GM21423 (cell line): Measurements from ENCODE around the gene MMP12.
"Not testable (repeated sequence)": the region's sequence is repeated elsewhere in the genome, so short reads cannot be mapped to it uniquely, and the experiment has no call there.

Experiments used
- ATAC-seq: cut with Tn5 transposase; IDR thresholded peaks from one replicate; pipeline ENCODE4 v1.9.1; 2021; ENCODE audit warnings: mild to moderate bottlenecking, moderate library complexity; ENCODE audit not compliant: unreplicated experiment

The MMP12 gene

GRCh38 chr11:102874852-102875251 is at the start of gene MMP12:
TSS of gene MMP12 (minus strand) at chr11:102874982. CDS start at chr11:102874937, 45 bp downstream.
- no peak for ATAC-seq

GRCh38 chr11:102921587-102922220 is 46.9 kb upstream of the MMP12 start:
- no peak for ATAC-seq

- peak; percentile 93 for ATAC-seq
Measured at GRCh38 chr11:102920118-102920684, 45.4 kb upstream of the MMP12 start.

DNA sequence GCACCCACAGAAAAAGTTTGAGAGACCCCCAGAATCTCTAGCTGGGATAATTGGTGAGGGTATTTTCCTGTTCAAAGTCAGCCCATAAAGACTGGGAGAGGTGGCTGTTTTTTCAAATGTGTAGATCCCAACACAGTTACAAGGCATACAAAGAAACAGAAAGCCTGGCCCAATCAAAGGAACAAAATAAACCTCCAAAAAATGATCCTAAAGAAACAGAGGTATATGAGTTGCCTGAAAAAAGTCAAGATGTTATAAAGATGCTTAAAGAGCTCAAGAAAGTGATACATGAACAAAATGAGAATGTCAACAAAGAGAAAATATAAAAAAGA is 40.2 kb upstream of the MMP12 start:
- no peak for ATAC-seq

GRCh38 chr11:102914238-102915043 is 39.7 kb upstream of the MMP12 start:
- ATAC-seq, result no peak

DNA sequence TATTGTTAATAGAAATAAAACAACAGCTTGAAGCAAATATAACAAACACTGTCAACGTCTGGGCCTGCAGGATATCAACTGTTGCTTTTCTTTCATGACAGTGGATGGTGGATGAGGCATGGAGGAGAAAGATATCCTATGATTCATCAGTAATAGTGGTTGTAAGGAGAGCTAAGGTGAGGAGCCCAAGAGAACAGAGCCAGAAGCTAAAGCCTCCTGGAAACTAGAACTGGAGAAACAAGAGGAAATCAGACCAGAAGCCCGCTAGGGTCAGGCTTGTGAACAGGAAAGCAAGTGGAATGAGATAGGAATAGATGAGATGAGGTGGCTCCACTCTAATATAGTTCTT is 37.7 kb upstream of the MMP12 start:
- no peak for ATAC-seq

- ATAC-seq, result no peak
Measured at GRCh38 chr11:102911758-102912481, 37.1 kb upstream of the MMP12 start.

DNA sequence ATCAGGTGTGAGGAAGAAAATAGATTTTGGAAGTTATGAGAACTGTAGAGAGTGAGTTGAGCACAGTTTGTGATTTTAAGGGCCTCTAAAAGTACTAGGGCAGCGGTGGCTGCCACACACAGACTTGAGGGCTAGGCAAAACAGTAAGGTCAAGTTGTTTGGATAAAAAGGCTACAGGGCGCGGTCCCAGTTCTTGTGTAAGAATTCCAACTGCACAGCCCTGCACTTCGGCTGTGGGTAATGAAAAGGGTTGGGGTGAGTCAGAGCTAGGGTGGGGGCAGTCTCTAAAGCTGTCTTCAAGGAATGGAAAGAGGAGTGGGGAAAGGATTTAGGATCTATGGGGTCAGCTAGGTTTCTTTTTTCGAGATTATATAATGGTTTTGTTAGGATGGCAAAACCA is 31.1 kb upstream of the MMP12 start:
- ATAC-seq, result not testable (repeated sequence)

- ATAC-seq, result not testable (repeated sequence)
Measured at GRCh38 chr11:102903895-102904294, 29.1 kb upstream of the MMP12 start.

DNA sequence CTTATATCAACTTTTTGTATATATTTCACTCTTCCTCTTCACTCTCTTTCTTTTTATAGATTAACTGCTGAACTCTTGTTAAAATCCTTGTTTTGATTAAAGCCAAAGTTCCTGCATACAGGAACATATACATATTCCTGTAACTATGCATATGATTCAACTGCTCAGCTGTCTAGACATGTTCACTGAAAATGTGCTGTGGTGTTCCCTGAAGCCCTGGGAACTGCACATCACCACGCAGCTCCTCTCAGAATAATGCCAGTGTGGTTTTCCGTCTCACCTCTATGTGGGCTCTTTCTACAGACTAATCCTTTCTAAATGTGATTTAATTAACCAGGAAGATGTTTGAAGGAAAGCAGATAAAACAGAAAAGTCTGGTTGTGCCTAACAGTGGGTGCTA is 25.6 kb upstream of the MMP12 start:
- no peak for ATAC-seq

DNA sequence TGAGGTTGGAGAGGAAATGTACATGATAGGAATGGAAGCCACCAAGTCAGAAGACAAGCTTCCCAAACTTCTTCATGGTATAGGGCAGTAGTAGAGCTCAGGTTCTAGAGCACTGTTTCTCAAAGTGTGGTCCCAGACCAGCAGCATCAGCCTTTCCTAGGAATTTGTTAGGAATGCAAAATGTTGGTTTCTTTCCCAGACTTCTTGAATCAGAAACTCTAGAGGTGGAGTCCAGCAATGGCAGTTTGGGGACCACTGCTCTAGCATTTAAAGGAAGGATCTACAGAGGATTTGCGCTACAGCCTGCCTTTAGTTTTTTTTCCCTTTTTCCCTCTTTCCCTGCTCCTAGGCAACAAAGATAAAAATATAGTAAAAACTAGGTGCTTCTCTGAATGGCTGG is 17.0 kb upstream of the MMP12 start:
- no peak for ATAC-seq

- ATAC-seq, result no peak
Measured at GRCh38 chr11:102886999-102887398, 12.2 kb upstream of the MMP12 start.

DNA sequence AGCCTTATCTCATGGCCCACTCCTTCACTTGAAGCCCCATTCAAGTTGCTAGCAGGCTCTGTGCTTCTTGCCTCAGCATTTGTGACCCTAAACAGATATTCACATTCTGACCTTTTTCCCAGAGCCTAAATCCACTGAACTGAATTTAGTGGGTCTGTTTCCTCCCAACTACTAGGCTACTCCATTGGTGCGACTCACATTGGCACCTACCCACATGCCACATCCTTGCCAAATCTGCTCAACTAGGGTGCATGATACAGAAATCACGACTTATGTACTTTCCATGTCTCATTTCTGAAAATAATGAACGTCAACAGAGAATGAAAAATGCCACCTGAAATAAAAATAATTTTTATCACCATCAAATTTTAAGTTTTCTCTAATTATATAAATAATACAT is 8.4 kb upstream of the MMP12 start:
- peak; percentile 31 for ATAC-seq

- peak; percentile 78 for ATAC-seq
Measured at GRCh38 chr11:102882389-102883024, 7.7 kb upstream of the MMP12 start.

- no peak for ATAC-seq
Measured at GRCh38 chr11:102879801-102880200, 5.0 kb upstream of the MMP12 start.

DNA sequence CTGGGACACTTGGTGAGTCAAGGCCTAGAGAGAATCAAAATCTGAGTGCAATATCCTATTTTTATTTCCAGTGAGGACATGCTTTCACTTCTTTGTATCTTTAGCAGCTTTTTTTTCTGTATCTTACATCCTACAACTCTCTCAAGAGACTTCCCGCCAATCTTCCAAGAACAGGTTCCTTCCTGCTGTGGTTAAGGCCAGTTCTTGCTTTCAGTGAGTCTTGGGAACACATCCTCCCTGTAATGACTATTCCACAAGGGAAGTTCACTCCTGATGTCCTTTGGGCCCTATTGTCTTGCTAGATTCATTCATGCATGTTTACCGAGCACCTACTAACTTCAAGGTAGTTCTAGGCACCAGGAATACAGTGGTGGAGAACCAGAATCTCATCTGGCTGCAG is 3.8 kb upstream of the MMP12 start:
- ATAC-seq, result no peak

DNA sequence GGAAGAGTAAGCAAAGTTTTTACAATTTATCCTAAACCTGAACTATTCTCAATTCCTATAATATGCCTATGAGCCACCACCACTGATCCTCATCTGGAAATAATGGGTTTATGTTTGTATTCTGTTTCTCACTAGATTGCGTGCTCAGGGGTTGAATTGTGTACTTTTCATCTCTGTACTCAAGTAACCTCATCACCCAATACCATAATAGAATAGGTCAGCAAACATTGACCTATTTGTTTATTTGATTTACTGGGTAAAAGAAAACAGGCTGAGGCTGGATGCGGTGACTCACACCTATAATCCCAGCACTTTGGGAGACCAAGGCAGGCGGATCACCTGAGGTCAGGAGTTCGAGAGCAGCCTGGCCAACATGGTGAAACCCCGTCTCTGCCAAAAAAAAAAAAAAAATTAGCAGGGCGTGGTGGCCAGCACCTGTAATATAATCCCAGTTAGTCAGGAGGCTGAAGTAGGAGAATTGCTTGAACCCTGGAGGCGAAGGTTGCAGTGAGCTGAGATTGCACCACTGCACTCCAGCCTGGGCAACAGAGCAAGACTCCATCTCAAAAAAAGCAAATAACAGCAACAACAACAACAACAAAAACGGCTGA is 5.3 kb downstream of the MMP12 start:
- not testable (repeated sequence) for ATAC-seq

DNA sequence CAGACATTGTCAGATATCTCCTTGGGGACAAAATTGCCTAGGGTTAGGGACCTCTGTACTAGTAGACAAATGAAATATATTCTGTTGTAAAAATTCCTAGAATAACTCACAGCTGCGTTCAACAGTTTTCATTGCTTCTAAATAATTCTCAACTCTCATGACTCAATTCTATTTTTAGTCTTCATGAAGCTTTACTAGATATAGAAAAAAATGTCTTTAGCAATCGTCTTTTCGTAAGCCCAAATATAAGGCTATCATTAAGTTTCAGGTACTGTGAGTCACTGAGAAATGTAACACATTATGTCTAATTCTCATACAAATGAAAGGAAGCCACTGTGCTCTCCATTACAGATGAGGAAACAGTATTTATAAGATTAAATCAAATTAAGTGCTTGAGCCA is 6.4 kb downstream of the MMP12 start:
- no peak for ATAC-seq

GRCh38 chr11:102864724-102865123 is 10.1 kb downstream of the MMP12 start:
- ATAC-seq, result no peak

GRCh38 chr11:102853956-102854355 is 20.8 kb downstream of the MMP12 start:
- no peak for ATAC-seq

DNA sequence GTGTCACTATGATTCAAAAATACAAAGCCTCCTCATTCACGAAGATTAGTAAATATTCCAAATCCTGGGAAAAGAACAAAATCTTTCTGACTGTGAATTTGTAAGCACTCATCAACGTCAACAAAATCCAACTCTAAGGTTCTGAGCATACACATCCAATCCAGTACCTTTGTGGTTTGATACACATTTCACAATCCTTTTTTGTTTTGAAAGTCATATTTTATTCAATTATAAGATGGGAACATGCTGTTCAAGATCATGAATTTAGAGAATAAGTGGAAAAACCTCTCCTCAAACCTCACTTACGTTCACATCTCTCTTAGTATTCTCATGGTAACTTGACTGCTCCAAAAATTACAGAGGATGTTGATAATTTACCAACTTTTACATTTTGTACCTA is 21.7 kb downstream of the MMP12 start:
- ATAC-seq, result no peak
